GM12878 (cell line): ENCODE data around the gene RPS6KA3.

Experiments
- CREB1 ChIP-seq: IDR thresholded peaks from 2 replicates; pipeline ENCODE4 v1.6.1; 2012; ENCODE audit warnings: low read depth, mild to moderate bottlenecking, inconsistent platforms
- NFXL1 ChIP-seq: fragments of 450-650 bp; IDR thresholded peaks from 2 replicates; pipeline ENCODE4 v1.6.1; 2017; ENCODE audit warnings: antibody characterized with exemption, mild to moderate bottlenecking, borderline replicate concordance
- POLR2A ChIP-seq: IDR thresholded peaks from 2 replicates; pipeline ENCODE4 v1.6.1; 2011; ENCODE audit warnings: low read depth, mild to moderate bottlenecking, low read length
- SP1 ChIP-seq: IDR thresholded peaks from one replicate; pipeline ENCODE4 v1.6.1; 2011; ENCODE audit warnings: low read depth, low read length
- TBL1XR1 ChIP-seq: IDR thresholded peaks from 2 replicates; pipeline ENCODE4 v1.6.1; 2012; ENCODE audit warnings: low read depth, low read length, improper control_type of control experiment
- YY1 ChIP-seq: IDR thresholded peaks from 2 replicates; pipeline ENCODE4 v1.6.1; 2011; ENCODE audit warnings: low read depth, mild to moderate bottlenecking, low read length
- ZBTB4 ChIP-seq: fragments of 450-650 bp; formaldehyde crosslinking; IDR thresholded peaks from 2 replicates; pipeline ENCODE4 v1.4.0; 2022; ENCODE audit warnings: mild to moderate bottlenecking, moderate library complexity
- TF ChIP-seq, protein P1 (sequence below), 3 experiments: IDR thresholded peaks in 2 of 3; conservative IDR thresholded peaks in 1 of 3; 2 replicates each; pipeline ENCODE4 v1.5.1; 2011; ENCODE audit warnings: low read depth in 3 of 3, low read length in 3 of 3, mild to moderate bottlenecking in 3 of 3, control low read depth in 2 of 3, moderate library complexity in 2 of 3, inconsistent platforms in 1 of 3, mixed read lengths in 1 of 3; ENCODE audit not compliant: control insufficient read depth in 2 of 3, insufficient read depth in 1 of 3; ENCODE audit errors: extremely low read depth in 1 of 3

GRCh38 chrX:20233336-20233735 lies 33.4 kb downstream of the RPS6KA3 start:
- TF ChIP-seq NFXL1 (no peak), YY1 (no peak), CREB1 (no peak), POLR2A (no peak), SP1 (no peak), TBL1XR1 (no peak), ZBTB4 (CRISPR knock-in tag) (no peak)
- TF ChIP-seq, protein P1, sequence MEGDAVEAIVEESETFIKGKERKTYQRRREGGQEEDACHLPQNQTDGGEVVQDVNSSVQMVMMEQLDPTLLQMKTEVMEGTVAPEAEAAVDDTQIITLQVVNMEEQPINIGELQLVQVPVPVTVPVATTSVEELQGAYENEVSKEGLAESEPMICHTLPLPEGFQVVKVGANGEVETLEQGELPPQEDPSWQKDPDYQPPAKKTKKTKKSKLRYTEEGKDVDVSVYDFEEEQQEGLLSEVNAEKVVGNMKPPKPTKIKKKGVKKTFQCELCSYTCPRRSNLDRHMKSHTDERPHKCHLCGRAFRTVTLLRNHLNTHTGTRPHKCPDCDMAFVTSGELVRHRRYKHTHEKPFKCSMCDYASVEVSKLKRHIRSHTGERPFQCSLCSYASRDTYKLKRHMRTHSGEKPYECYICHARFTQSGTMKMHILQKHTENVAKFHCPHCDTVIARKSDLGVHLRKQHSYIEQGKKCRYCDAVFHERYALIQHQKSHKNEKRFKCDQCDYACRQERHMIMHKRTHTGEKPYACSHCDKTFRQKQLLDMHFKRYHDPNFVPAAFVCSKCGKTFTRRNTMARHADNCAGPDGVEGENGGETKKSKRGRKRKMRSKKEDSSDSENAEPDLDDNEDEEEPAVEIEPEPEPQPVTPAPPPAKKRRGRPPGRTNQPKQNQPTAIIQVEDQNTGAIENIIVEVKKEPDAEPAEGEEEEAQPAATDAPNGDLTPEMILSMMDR (IDR thresholded peaks at IDR 0.05 in 2 of 3, conservative IDR thresholded peaks at IDR 0.05 in 1 of 3; ENCODE audit: control insufficient read depth in 2 of 3, extremely low read depth in 1 of 3, insufficient read depth in 1 of 3, low read depth in 3 of 3, low read length in 3 of 3) = no peak
